Astrocyte of the cerebellum (primary cell): ENCODE data around the gene PEDS1.

Experiments
- DNase-seq: peaks from one replicate; pipeline ENCODE4 v3.0.0-alpha.2; 2011; ENCODE audit warnings: low read depth
- H3K4me3 ChIP-seq: 2 replicates; pipeline ENCODE4 v1.5.1; 2011; ENCODE audit warnings: mild to moderate bottlenecking, low read depth, low read length, moderate library complexity
- in situ Hi-C: cut with HindIII; loops from 2 replicates; pipeline ENCODE4 v1.10.0; 2017; ENCODE audit warnings: low sequenced_read_pairs
- TF ChIP-seq, protein P1 (sequence below): IDR thresholded peaks from 2 replicates; pipeline ENCODE4 v1.5.1; 2012; ENCODE audit warnings: low read length, low read depth, moderate library complexity, mild to moderate bottlenecking; ENCODE audit errors: missing control alignments

PEDS1 gene

DNA sequence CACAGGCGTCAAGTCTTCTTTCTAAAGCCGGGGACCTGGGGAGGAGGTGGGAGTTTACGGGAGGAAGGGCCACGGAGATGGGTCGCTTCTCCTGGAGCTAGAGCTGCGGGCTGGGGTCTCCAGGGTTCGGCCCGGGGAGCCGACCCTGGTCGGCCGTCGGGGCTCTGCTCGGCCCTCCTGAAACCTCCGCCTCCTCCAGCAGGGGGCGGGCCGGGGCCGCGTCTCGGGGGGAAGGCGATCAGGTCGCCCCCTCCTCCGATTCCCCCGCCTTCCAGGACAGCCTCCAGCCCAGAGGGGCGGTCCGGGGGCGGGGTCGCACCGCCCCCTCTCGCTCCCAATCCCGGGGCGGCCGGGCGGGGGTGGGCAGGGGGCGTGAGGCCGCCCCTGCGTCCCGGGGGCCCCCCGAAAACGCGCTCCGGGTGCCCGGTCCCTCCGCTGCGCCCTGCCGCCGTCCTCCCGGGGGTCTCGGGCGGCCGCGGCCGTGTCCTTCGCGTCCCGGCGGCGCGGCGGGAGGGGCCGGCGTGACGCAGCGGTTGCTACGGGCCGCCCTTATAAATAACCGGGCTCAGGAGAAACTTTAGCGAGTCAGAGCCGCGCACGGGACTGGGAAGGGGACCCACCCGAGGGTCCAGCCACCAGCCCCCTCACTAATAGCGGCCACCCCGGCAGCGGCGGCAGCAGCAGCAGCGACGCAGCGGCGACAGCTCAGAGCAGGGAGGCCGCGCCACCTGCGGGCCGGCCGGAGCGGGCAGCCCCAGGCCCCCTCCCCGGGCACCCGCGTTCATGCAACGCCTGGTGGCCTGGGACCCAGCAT lies 36.9 kb upstream of the PEDS1 start, which contains the start of gene CEBPB:
TSS of gene CEBPB (plus strand) at position 580 of the 814 bp plus-strand sequence. CDS start at position 784, 204 bp downstream.
- peak; percentile 64 for DNase-seq
- in situ Hi-C loops = no loop called here
- TF ChIP-seq, protein P1, sequence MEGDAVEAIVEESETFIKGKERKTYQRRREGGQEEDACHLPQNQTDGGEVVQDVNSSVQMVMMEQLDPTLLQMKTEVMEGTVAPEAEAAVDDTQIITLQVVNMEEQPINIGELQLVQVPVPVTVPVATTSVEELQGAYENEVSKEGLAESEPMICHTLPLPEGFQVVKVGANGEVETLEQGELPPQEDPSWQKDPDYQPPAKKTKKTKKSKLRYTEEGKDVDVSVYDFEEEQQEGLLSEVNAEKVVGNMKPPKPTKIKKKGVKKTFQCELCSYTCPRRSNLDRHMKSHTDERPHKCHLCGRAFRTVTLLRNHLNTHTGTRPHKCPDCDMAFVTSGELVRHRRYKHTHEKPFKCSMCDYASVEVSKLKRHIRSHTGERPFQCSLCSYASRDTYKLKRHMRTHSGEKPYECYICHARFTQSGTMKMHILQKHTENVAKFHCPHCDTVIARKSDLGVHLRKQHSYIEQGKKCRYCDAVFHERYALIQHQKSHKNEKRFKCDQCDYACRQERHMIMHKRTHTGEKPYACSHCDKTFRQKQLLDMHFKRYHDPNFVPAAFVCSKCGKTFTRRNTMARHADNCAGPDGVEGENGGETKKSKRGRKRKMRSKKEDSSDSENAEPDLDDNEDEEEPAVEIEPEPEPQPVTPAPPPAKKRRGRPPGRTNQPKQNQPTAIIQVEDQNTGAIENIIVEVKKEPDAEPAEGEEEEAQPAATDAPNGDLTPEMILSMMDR = peak; percentile 69
- peak within 1 kb of the TSS; percentile 91 for H3K4me3 ChIP-seq

DNA sequence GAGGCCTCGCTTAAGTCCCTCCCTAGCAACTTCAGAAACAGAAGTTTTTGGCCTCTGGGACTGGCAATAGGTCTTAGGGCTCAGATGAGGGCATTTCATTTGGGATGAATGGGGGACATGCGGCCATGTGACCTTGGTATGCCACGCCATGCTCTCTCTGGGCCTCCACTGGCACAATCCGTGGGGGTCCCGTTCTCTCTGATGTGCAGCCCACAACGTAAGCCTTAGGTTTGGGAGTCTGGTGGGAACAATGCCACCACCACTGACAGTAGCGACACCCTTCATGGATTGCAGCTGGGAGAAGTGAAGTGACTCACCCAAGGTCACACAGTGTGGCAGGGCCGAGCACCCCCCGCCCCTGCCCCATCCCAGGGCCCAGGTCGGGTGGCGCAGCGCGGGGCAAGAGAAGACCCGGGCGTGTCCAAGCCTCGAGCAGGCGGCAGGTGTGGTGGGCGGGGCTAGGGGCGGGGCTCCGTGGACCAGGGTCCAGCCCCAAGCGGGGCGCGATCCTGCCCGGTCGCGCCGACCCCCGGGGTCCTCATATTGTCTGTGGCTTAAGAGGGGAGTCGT lies 36.2 kb upstream of the PEDS1 start:
- in situ Hi-C loops = no loop called here
- H3K4me3 ChIP-seq = peak overlapping the region; percentile 91
- no peak for DNase-seq
- TF ChIP-seq, protein P1 = no peak

DNA sequence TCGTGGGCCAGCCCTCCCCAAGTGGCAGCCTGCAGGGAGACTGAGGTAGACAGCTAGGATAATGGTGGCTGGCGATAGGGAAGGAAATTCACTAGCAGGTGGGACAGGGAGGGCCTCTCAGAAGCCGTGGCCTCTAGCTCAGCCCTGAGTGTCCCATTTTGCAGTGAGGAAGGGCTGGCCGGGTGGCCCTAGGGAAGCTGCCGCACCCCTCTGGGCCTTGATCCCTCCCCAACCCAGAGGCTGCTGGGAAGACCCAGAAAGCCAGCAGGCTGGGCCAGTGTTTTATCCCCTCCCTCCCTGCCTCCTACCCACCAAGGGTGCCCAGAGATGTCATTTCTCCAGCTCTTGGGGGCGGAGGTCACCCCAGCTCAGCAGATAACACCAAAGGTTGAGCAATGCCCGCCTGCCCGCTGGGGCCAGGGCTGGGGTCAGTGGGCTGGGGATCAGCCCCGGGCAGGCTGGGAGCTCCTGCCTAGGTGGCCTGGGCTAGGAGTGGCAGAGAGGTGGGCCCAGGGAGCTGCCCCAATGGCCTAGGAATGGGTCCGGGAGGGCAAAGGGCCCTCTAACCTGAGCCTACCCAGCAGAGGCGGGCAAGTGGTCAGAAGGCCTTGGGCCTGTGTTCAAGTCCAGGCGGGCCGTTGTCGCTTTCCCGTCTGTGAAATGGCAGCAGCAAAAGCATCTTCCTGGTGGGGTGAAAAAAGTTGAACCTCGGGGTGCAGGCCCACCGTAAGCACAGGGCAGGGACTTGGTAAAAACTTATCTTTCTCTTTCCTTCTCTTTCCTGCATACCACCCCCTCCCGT lies 35.6 kb upstream of the PEDS1 start:
- in situ Hi-C loops = no loop called here
- no peak for DNase-seq
- no peak overlapping the region for H3K4me3 ChIP-seq

DNA sequence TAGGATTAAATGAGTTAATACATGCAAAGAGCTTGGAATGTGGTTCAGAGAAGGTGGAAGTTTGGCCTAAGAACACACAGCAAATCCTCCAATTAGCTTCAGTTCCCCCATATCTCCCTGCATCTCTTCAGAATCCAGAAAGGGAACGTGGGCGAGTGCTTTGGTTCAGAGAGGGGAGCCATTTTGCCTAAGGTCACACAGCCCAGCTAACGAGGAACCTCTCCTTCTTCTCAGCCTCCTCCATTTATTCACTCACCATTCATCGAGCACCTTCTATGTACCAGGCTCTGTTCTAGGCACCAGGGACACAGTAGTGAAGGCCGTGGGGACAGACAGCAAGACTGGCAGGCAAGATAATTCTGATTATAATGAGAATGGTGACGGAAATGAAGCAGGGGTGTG lies 34.8 kb upstream of the PEDS1 start:
- DNase-seq = no peak
- in situ Hi-C loops = no loop called here
- no peak overlapping the region for H3K4me3 ChIP-seq
- TF ChIP-seq, protein P1 = no peak

More for the DNA sequence above, 35.6 kb upstream of the PEDS1 start:
- TF ChIP-seq, protein P1 = no peak

DNA sequence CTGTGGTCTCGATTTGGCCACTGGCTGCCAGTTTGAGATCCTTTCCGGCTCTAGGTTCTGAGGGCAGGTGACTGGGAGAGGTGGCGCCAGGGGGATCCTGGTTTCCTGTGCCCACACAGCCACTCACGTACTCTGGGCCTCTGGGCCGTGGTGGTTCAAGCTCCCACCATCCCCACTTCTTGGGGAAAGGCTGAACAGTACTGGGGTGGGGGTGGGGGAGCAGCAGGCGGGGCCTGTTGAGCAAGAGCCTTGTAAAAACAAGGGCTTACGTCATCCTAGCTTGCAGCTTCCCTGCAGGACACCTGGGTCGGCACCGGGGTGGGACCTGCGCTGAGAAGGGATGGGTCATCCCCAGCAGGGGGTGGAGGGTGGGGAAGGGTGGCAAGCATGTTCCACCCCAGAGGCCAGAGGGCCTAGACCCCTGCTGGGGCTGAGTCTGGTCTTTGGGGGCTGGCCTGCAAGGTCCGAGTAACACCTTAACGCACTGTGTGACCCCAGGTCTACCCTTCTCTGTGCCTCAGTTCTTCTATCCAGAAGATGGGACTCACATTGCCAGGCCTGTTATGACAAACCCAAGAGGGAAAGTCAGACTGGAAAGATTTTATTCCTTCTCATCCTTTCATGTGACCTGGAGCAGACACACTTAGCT lies 34.0 kb upstream of the PEDS1 start:
- DNase-seq = no peak
- TF ChIP-seq, protein P1 = no peak
- no peak overlapping the region for H3K4me3 ChIP-seq
- in situ Hi-C loops = no loop called here

DNA sequence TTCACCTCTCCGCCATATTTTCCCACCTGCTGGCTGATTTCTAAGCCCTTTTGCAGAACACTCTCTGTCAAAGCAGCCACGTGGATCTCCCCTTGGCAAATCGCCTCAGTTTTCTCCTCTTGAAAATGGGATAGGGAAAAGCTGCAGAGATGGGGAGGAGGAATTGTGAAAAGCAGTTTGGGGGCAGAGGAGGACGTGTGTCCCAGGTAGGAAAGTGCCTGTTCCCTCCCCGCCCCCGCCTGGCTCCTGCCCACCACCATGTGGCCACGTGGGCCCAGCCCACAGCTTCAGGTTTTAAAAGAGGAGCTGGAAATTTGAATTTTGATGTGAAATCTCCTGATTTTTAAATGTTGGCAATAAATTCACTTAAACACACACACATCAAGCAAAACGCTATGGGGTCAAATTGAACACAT lies 33.5 kb upstream of the PEDS1 start:
- TF ChIP-seq, protein P1 = no peak
- DNase-seq = no peak
- no peak overlapping the region for H3K4me3 ChIP-seq
- in situ Hi-C loops = no loop called here
